NCI-H1417 treated with DMSO at 0.1 percent for 48 hours (cell line): ENCODE results near the gene SRSF10.
A peak's percentile ranks its signal among the peaks of the same experiment; 100 is the strongest.
"Not testable (repeated sequence)": the region's sequence is repeated elsewhere in the genome, so short reads cannot be mapped to it uniquely, and the experiment has no call there.

Source experiments
- DNase-seq: peaks from one replicate; lab custom pipeline; 2025; lab: John Stamatoyannopoulos, UW

The SRSF10 gene

DNA sequence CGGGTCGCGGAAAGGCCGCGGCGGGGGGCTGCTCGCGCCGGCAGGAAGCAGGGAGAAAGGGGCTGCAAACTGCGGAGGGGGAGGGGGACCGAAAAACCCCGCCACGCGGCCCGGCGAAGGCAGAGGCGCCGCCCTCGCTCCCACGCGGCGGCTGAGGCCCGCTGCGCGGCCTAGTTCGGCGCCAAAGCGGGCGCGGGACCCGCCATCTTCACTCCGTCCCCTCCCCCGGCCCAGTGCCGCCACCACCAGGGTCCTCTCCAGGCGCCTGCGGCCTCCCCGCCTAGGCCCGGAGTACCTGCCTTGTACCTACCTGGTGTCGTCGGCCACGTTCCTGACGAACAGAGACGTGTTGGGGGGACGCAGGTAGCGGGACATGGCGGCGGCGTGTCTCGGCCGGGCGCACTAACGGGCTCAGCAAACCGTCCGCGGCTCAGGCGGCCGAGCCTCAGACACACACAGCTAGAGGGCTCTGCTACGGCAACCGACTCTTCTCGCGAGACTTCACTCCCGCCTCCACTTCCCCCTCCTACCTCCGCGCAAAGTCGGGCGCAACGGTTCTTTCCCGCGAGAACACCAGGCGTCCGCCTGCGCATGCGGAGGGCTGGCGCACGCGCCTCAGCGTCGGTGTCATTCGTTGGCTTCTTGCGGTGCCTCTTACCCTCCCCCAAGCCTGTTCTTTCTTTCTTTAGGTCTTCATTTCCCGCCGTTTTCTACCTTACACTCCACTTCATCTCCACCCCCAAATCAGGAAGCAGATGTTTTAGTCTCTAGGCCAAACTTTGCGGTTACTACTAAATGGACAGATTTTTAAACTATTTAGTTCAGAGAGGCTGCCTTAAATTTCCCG, at the start of gene SRSF10:
Gene SRSF10, minus strand, starts transcription at position 447 of the 847 bp plus-strand sequence. Its CDS starts 72 bp downstream, at position 375.
- DNase-seq, result peak; percentile 96

DNA sequence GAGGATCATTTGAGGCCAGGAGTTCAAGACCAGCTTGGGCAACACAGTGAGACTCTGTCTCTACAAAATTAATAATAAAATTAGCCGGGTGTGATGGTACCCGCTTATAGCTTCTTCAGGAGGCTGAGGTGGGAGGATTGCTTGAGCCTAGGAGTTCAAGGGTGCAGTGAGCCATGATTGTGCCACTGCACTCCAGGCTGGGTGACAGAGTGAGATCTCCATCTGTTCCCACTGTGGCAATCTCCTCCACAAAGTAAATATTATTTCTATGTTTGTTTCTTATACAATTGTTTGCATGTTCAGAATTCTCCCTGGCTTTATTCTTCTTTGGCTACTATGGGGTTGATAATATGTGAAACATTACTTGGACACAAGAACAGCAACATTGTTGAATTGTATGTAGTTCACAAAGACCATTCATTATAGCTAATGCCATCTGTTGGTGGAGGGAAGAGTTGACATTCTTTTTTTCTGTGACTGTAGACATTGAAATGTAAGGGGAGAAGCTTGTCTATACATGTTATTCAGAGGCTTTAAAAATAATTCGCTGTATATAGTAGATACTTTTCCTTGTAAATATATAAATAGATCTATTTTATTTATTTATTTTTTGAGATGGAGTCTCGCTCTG, 47.8 kb upstream of the SRSF10 start:
- no peak for DNase-seq

DNA sequence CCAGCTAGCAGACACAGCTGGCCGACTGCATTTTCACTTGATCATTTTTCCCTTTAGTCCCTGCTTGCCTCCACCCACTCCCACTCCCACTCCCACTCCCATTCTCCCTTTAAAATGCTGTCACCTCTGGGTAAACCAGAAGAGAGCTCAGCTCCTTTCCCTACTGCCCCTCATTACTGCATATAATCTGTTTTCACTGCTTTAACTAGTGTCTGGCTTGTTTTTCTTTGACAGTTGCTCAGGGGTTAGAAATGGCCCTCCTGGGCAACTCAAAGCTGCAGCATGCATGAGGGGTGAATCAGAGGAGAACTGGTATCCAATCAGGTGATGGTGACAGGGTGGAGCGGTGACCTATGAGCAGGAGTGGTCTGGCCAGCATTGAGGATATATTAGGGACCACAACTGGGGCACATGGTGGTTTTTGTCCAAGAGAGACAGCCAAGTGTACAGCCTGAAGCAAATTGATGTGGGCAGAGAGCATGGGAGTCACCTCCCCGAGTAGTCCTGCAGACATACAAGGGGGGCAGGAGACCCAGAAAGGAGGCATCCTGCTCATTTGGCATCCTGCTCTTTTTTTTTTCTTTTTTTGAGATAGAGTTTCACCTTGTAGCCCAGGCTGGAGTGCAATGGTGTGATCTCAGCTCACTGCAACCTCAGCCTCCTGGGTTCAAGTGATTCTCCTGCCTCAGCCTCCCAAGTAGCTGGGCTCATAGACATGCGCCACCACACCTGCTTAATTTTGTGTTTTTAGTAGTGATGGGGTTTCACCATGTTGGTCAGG, 42.6 kb upstream of the SRSF10 start:
- DNase-seq, result no peak

DNA sequence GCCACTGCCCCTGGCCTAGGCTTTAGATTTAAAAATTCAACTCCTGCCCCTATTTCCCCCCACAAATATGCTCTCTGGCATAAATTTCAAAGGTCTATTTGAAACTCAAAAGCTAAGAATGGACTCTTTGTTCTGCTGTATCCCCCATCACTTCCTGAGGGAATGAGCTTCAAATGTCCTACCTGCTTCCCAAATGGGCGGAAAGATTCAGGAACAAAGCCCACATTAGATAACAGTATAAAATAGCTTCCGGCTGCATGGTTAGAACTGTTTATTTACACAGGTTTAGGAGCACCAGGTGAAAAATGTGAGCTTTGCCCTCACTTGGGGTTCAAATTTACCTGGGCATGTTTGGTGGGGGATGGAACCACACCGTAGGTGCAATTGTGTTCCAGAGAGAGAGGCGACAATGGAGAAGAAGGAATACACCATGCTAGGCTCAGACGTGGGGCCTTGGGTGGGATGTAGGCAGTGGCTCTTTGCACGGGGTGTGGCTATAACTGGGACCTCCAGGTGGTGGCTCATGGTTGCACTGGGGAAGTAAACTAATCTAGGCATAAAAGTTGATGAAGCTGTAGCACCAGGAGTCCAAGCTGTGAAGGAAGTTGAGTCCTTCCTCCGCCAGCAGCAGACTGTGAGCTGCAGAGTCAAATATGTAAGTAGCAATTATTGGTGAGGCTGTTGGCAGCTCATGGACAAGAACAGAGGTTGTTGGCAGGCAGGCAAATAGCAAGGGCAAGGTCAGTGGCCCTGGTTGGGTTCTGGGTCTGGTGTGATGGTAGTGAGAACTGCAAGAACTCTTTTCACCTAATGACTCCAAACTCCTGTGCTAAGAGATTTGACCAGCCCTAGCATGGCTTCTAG, 41.5 kb upstream of the SRSF10 start:
- no peak for DNase-seq

DNA sequence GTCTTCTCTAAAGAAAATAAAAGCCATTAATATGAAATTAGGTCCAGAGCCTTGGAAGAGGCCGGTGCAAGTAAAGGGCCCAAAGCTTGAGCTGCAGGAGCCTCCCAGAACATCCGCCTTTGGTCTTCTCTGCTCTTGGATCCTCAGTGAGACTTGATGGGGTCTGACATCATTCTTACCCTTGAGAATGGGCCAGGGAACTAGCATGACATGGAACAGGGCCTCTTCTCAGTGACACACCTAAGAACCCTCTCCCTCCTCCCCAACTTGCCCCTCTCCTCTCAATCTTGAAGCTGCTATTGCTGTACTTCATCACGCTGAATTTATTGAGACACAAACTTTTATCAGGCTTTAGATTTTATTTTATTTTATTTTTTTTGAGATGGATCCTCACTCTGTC, 40.3 kb upstream of the SRSF10 start:
- no peak for DNase-seq

DNA sequence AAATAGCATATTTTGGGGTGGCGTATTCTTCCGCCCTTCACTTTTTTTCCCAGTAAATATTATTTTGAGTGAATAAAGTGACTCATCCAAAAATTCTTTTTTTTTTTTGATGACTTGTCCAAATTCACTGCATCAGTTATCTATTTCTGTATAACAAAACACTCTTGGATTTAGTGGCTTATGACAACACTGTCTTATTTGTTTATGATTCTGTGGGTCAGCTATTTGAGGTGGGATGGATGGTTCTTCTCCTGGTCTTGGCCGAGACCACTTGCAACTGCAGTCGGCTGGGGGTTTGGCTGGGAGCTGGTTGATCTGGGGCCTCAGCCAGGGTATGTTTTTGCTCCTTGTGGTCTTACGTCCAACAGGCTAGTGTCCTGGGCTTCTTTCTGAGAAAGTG, 39.9 kb upstream of the SRSF10 start:
- DNase-seq, result no peak

DNA sequence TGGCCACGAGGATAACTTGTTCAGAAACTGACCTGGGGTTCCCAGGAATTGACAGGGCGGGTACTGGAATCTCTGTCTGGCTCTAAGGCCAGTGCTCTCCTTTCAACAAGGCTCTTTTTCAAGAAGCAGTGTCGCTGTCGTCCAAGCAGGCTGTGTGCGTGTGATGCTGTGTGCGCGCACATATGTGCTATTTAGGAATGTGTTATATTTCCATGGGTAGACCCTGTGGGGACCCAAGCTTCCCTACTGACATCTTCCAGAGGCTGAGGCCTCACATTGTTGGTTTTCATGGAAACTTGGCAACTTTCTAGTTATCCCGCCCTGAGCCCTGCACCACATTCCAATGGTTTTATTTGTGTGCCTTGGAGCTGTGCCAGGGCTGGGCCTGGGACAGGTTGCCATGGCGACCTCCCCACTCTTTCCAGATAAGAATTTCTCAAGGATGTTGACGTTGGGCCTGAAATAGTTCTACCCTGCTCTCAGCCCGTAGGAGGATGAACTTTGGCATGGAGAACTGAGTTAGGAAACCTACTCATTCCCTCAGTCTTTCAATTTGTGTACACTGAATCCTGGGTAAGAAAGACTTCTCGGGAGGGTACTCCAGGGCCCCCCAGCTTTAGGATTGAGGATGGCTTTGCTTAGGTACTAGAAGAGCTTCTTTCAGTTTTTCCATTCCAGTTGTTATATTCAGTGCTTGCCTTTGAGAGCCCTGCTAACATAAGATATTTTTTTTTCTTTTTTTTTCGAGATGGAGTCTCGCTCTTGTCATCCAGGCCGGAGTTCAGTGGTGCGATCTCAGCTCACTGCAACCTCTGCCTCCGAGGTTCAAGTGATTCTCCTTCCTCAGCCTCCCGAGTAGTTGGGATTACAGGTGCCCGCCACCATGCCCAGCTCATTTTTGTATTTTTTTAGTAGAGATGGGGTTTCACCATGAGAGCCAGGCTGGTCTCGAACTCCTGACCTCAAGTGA, 38.8 kb upstream of the SRSF10 start:
- no peak for DNase-seq

DNA sequence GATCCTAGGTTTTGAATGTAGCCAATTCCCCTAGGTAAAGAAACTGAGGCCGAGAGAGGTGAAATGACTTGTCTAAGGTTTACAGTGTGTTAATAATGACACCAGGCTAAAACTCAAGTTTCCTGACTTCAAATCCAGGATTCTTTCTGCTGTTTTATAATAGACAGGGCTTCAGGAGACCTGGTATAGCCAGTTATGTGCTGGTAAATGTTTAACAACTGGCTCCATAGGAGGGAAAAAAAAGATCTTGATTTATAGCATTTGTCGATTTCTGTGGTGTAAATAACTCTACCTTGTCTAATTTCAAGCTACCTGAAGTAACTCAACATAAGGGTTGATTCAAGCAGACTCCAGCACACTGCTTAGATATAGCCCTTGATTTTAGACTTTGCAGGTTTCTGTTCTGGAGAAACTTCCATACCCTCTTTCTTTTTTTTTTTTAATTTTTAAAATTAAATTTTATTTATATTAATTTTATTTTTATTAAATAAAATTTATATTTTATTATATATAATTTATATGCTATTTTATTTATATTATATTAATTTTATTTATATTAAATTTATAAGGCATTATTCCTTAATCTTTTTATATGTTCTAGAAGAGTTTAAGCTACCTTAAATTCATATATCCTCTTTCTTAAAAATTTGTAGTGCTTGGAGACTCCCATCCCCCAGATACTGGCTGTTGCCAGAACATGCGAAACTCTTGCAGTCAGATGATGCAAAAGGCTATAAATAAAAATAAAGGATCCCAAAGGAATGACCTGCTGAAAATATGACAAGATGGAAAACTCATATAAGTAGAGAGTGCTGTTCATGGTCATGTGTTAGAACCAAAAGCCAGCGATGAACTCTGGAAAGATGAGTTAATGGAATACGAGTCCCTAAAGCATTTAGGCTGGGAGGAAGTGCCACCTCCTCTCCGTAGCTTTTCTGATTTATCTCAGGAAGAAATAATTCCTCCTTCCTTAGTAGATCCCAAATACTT, 35.4 kb upstream of the SRSF10 start:
- DNase-seq, result no peak

DNA sequence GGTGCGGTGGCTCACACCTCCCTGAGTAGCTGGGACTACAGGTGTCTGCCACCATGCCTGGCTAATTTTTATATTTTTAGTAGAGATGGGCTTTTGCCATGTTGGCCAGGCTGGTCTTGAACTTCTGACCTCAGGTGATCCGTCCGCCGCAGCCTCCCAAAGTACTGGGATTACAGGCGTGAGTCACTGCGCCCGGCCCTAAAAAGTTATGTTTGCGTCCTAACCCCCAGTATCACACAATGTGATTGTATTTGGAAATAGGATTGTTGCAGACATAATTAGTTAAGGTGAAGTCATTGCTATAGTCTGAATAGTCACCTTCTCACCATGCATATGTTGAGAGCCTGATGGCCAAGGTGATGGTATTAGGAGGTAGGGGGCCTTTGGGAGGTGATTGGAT, 32.8 kb upstream of the SRSF10 start:
- DNase-seq, result not testable (repeated sequence)

DNA sequence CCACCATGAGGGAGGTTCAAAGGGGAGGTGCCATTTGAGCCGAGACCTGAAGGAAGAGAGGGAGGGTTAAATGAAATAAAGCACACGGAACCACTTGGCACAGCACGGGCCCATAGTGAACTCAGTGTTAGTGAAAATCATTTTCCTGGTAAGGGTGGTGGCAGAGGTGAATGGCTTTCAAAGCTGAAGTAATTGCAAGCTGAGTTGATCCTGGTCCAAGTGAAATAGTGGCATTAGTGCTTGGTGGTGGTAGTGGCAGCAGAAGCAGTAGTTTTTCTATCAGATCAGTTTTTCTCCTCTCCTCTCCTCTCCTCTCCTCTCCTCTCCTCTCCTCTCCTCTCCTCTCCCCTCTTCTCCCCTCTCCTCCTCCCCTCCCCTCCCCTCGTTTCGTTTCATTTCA, 30.5 kb upstream of the SRSF10 start:
- DNase-seq, result no peak

DNA sequence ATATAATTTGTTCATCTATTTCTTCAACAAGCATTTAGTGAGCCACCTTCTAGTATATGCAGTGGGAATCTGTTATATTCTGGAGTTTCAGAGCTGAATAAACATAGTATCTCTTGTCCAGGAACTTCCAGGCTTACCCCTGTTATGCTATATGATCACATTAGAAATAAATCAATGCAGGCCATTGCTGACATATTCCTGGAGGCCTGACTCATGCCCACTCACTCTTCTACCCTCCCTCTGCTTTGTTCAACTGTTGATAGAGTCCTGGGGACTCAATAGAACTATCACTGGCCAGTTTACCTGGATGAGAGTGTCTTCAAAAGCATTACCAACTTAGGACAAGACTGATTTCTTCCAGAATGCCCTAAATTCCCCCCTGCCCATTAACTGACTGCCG, 29.3 kb upstream of the SRSF10 start:
- no peak for DNase-seq

DNA sequence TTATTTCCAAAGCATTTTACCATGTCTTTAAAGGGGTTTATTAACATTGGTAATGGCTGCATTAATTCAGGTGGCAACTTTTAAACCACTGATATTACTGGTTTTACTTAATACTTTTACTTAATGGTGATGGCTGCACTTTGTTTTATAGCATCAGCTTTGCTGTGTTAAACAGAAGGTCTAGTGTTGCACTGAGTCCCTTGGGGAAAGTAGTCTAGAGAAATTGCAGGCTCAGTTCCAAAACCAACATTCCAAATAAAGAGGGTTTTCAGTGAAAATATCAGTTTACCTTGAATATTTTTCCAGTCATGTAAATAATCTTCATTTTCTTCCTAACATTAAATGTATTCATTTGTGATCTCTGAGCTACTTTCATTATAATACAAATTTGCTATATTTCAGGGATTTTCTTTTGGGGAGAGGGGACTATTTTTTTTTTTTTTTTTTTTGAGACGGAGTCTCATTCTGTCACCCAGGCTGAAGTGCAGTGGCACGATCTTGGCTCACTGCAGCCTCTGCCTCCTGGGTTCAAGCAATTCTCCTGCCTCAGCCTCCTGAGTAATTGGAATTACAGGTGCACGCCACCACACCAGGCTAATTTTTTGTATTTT, 28.6 kb upstream of the SRSF10 start:
- DNase-seq, result not testable (repeated sequence)

DNA sequence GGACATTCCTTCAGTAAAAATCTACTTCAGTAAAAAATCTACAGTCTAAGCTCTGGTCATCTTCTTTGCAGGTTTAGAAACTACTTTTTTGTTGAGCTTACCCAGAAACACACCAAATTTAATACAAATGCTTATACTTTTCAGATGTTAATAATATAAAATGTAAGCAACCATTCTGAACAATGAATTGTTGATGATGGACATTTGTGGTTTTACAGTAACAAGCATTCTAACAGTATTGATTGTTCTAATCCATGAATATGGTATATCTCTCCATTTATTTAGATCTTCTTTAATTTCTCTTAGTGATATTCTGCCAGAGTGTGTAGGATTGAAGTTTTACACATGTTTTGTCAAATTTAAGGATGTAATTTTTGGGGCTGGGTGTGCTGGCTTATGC, 27.0 kb upstream of the SRSF10 start:
- no peak for DNase-seq

DNA sequence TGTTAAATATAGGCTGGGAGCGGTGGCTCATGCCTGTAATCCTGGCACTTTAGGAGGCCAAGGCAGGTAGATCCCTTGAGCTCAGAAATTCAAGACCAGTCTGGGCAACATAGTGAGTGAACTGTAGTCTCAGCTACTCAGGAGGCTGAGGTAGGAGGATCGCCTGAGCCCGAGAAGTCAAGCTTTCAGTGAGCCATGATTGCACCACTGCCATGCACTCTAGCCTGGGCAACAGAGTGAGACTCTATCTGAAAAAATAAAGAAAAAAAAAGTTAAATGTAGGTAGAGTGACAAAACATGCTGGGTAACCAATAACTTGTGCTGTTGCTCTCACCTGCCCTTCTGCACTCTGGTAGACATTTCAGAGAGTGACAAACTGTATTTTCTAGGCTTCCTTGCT, 25.0 kb upstream of the SRSF10 start:
- no peak for DNase-seq

DNA sequence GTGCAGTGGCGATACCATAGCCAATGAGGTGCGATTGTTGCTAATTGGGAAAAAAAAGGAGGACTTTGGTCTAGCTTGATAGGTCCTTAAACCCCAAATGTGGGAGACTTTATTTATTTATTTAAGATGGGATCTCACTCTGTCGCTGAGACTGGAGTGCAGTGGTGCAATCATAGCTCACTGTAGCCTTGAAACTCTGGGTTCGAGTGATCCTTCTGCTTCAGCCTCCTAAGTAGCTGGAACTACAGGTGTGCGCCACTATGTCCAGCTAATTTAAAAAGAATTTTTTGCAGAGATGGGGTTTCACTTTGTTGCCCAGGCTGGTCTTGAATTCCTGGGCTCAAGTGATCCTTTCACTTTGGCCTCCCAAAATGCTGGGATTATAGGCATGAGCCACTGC, 24.0 kb upstream of the SRSF10 start:
- DNase-seq, result no peak

DNA sequence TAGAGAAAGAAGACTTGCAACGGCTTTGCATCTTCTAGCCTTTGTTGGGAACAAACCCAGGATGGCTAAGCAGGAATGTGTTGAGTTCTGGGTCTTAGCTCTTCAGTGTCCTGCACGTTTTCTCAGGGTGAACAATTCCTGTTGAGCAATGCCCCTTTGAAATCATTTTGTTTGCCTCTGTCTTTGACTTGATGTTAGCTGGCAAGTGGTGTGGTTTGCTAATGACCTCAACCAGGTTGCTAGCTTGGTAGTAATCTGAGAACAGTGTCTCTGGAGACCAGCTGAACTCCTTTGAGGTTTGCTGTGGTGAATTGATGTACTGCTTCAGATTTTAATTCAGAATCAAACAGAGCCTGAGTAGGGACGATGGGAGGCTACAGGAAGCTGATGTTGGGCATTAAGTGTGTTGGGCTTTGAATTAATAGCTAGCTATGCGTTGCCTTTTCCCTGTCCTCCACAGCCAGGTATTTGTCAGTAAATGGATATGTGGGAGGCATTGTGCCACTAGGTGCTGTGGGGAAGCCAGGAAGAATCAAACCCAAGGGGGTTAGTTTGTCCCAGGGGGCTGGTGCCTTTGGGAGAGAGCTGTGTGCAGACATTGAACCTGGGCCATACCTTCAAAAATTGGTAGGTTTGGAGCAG, 23.3 kb upstream of the SRSF10 start:
- no peak for DNase-seq

DNA sequence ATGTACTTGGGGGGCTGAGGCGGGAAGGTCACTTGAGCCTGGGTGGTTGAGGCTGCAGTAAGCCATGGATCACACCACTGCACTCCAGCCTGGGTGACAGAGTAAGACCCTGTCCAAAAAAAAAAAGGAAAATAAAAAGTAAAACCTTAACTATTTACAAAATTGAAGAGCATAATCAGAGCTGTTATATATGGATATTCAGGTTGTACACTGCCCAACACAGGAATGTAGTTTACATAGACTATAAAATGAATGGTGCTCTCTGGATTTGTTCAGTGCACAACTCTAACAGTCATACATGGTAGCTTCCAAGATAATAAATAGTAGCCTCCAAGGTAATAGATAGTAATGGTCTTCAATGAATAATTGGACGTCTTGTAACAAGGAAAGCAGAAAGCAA, 22.6 kb upstream of the SRSF10 start:
- DNase-seq, result no peak

DNA sequence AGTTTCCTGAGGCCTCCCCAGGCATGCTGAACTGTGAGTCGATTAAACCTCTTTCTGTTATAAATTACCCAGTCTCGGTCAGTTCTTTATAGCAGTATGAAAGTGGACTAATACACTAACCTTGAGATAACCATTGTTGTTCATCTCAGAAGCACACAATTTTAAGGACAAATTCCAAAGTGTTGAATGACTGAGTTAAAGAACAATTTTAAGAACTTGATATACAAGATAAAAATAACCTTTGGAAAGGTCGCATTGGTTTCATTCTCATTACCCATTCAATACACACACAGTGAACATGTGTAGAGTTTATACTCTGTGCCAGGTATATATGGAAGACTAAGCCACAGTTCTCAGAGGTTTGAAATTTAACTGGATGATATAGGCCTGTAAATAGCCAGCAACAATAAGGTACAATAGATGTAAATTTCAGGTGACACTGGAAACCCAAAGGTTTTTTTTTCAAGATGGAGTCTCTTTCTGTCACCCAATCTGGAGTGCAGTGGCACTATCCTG, 19.1 kb upstream of the SRSF10 start:
- DNase-seq, result no peak
